ENCODE results near the gene PPIL3. TPM values are rescaled to one million over a fixed set of nuclear protein-coding genes. Genes with fewer than 3 reads are reported as not detected.

PPIL3 gene
- polyA plus RNA-seq, 1 of the 3 experiments (the other 2 are of a cell fraction), result 44.9 TPM

GRCh38 chr2:200929334-200930249 lies 40.7 kb upstream of the PPIL3 start:
- H3K4me3 ChIP-seq (ENCODE audit: low read depth in 2 of 2, low read length in 1 of 2), result no peak overlapping the region
- no peaks in the 10 kb centered on the region for H3K9me2 ChIP-seq
- no peaks in the 10 kb centered on the region for H3K9me3 ChIP-seq
- H3K4me2 ChIP-seq, result no peak overlapping the region
- H4K20me1 ChIP-seq (ENCODE audit: insufficient read depth), result no peaks in the 10 kb centered on the region
- H3F3A ChIP-seq (replicated peaks; ENCODE audit: insufficient read depth), result peaks cover 25% of the 10 kb centered on the region
- no peaks in the 10 kb centered on the region for H3K27me3 ChIP-seq (ENCODE audit: insufficient read depth)
- DNase-seq, result no peak
- POLR2A ChIA-PET, result interaction anchor here (0.6 kb wide), 1 partner anchor 9 kb away, joined by 3 read pairs; no protein-coding TSS in a partner anchor
- CTCF ChIA-PET, result interaction anchor here (0.7 kb wide), 1 partner anchor 24 kb away, joined by 4 read pairs; no protein-coding TSS in a partner anchor
- H2AFZ ChIP-seq (ENCODE audit: low read depth), result no peak overlapping the region
- no peak overlapping the region for H3K9ac ChIP-seq
- H3K36me3 ChIP-seq (replicated peaks in 1 of 2; ENCODE audit: control insufficient read depth in 1 of 2, insufficient read depth in 2 of 2, low read length in 1 of 2), result peaks cover 47 to 62% of the 10 kb centered on the region in 2 experiments
- 92% methylated on average over 2 of the region's 2 CpGs for WGBS (ENCODE audit: low lambda C conversion rate)
- no peaks in the 10 kb centered on the region for H3K79me2 ChIP-seq (ENCODE audit: insufficient read depth)
- 0 out of 4 replicates have a peak, but pooled peaks cover 0 to 7% of the 10 kb centered on the region in 2 experiments for H3K4me1 ChIP-seq (ENCODE audit: control insufficient read depth in 1 of 2, insufficient read depth in 2 of 2, low read depth in 1 of 2, low read length in 1 of 2)
- H3K27ac ChIP-seq (ENCODE audit: low read depth in 2 of 2, low read length in 1 of 2), result no peak overlapping the region
- TF ChIP-seq USF1 (IDR thresholded peaks at IDR 0.05; ENCODE audit: borderline replicate concordance, low read depth) (no peak), ZBTB33 (IDR thresholded peaks at IDR 0.05; ENCODE audit: borderline replicate concordance, low read depth) (no peak), CHD2 (IDR thresholded peaks at IDR 0.05; ENCODE audit: low read length, partially characterized antibody) (no peak), NRF1 (IDR thresholded peaks at IDR 0.05; ENCODE audit: low read depth, low read length) (no peak), REST (IDR thresholded peaks at IDR 0.05; ENCODE audit: low read depth, low read length) (no peak), GATA2 (CRISPR knock-in tag; IDR thresholded peaks at IDR 0.05) (no peak), TEAD4 (IDR thresholded peaks at IDR 0.05; ENCODE audit: borderline replicate concordance, insufficient read depth) (no peak), FOSL2 (IDR thresholded peaks at IDR 0.05; ENCODE audit: borderline replicate concordance, low read depth) (no peak), EP300 (IDR thresholded peaks at IDR 0.05; ENCODE audit: borderline replicate concordance in 1 of 2, low read depth in 1 of 2, low read length in 1 of 2) (no peak), TAF1 (IDR thresholded peaks at IDR 0.05; ENCODE audit: borderline replicate concordance, low read depth, low read length) (no peak), IRF3 (IDR thresholded peaks at IDR 0.05; ENCODE audit: low read depth, low read length) (no peak), NFIC (IDR thresholded peaks at IDR 0.05; ENCODE audit: borderline replicate concordance) (no peak), TCF12 (IDR thresholded peaks at IDR 0.05) (no peak), YY1 (IDR thresholded peaks at IDR 0.05; ENCODE audit: low read depth) (no peak), SIN3A (IDR thresholded peaks at IDR 0.05; ENCODE audit: borderline replicate concordance, low read depth, low read length) (no peak), MAX (IDR thresholded peaks at IDR 0.05; ENCODE audit: low read depth) (no peak), SMC3 (IDR thresholded peaks at IDR 0.05; ENCODE audit: low read depth, low read length) (no peak), GABPA (IDR thresholded peaks at IDR 0.05; ENCODE audit: low read depth) (no peak), RAD21 (IDR thresholded peaks at IDR 0.05; ENCODE audit: low read length) (no peak)

All from SK-N-SH (cell line).